Measurements from ENCODE around the gene EPS8.

Gene EPS8

GRCh38 chr12:15789220-15790171 is at the start of gene EPS8:
Gene EPS8, minus strand, starts transcription at chr12:15789388. Its CDS starts 106,437 bp downstream, at chr12:15682951.
- peaks cover 16% of the 10 kb centered on the region for H3K4me1 Mint-ChIP-seq
- peak within 1 kb of the TSS; percentile 89 for H3K27ac Mint-ChIP-seq
- ATAC-seq (peak; percentile 97), DNase-seq (ENCODE audit: low spot score in 2 of 2) (peak; percentile 87 to 93)
- H3K9me3 Mint-ChIP-seq: no peaks in the 10 kb centered on the region
- peak within 1 kb of the TSS; percentile 90 for H3K4me3 Mint-ChIP-seq
- no peaks in the 10 kb centered on the region for H3K36me3 Mint-ChIP-seq

DNA sequence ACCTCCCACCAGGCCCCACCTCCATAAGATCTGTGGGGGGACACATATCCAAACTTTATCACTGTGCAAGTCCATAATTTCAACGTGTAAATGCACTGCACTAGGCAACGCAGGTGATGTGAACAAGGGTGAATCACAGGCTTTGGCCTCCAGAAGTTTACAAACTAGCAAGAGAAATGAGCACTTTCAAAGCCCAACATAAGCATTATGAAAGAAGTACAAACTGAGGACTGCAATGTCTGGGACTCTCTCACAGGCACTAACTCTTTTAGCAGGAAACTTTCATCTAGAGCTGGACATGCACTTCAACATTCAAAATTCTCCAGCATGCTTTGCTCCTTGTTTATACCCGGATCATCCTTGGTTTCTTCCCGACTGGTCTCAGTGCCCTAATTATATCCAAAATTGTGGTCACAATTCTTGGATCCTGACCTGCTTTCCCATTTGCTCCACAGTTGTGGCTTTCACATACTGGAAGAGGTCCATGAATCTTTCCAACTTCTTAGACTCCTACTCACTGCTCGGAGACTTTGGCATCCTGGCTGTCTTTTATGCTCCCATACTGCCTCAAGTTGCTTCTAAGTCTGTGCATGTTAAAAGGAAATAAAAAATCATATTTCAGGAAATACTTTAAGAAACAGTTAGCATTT is 48.1 kb upstream of the EPS8 start:
- Mint-ChIP-seq H3K36me3 (no peaks in the 10 kb centered on the region), H3K9me3 (no peaks in the 10 kb centered on the region), H3K27ac (no peak overlapping the region), H3K4me1 (no peaks in the 10 kb centered on the region), H3K4me3 (no peak overlapping the region)
- ATAC-seq: no peak
- no peak for DNase-seq (ENCODE audit: low spot score in 2 of 2)

DNA sequence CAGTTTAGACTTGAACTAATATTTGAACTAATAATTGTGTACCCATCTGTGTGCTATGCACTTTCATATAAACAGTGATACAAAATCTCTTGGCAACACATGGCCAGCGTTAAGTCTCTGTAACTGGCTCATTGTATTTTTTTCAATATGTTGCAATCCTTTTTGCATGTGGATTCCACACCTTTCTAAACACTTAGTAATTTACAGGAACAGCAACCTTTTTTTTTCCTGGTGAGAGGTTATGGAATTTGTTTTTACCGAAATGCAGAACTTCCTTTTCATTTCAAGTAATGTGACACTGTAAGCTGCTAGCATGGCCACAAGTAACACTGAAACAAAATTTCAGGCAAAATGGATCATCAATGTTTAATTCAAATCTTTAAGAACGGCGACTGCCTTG is 45.4 kb upstream of the EPS8 start:
- no peak for ATAC-seq

GRCh38 chr12:15831315-15831978 is 42.3 kb upstream of the EPS8 start:
- no peak for DNase-seq (ENCODE audit: low spot score in 2 of 2)
- Mint-ChIP-seq H3K27ac (no peak overlapping the region), H3K4me1 (no peaks in the 10 kb centered on the region), H3K4me3 (no peak overlapping the region), H3K36me3 (no peaks in the 10 kb centered on the region), H3K9me3 (no peaks in the 10 kb centered on the region)
- no peak for ATAC-seq

More for the DNA sequence above, 45.4 kb upstream of the EPS8 start:
- DNase-seq (ENCODE audit: low spot score in 2 of 2): no peak
- Mint-ChIP-seq H3K27ac (no peak overlapping the region), H3K9me3 (no peaks in the 10 kb centered on the region), H3K4me1 (no peaks in the 10 kb centered on the region), H3K36me3 (no peaks in the 10 kb centered on the region), H3K4me3 (no peak overlapping the region)

GRCh38 chr12:15830538-15830937 is 41.4 kb upstream of the EPS8 start:
- DNase-seq (ENCODE audit: low spot score in 2 of 2): no peak
- Mint-ChIP-seq H3K27ac (no peak overlapping the region), H3K4me3 (no peak overlapping the region), H3K9me3 (no peaks in the 10 kb centered on the region), H3K36me3 (no peaks in the 10 kb centered on the region), H3K4me1 (no peaks in the 10 kb centered on the region)
- ATAC-seq: no peak

DNA sequence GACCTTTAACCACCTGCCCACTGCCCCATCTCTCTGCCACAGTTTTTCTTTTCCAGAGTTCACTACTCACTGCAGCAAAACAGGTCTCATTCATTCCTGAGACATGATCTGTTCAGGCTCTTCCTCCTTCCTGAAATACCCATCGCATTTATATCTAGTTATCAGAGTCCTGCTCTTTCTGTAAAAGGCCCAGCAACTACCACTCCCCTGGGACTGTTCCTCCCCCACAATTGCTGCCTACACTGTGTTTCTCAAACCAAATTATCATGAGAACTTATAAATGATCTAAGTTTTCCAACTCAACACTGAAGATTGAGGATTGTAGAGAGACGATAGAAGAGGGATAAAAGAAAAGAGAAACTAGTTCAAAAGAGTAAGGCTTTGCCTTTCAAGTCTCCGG is 40.8 kb upstream of the EPS8 start:
- no peak overlapping the region for H3K27ac Mint-ChIP-seq
- H3K4me1 Mint-ChIP-seq: no peaks in the 10 kb centered on the region
- no peaks in the 10 kb centered on the region for H3K36me3 Mint-ChIP-seq
- H3K4me3 Mint-ChIP-seq: no peak overlapping the region
- no peak for DNase-seq (ENCODE audit: low spot score in 2 of 2)
- ATAC-seq: no peak
- no peaks in the 10 kb centered on the region for H3K9me3 Mint-ChIP-seq

GRCh38 chr12:15829255-15829654 is 40.1 kb upstream of the EPS8 start:
- no peaks in the 10 kb centered on the region for H3K36me3 Mint-ChIP-seq
- no peaks in the 10 kb centered on the region for H3K4me1 Mint-ChIP-seq
- no peaks in the 10 kb centered on the region for H3K9me3 Mint-ChIP-seq
- no peak for ATAC-seq
- no peak for DNase-seq (ENCODE audit: low spot score in 2 of 2)
- H3K27ac Mint-ChIP-seq: no peak overlapping the region
- H3K4me3 Mint-ChIP-seq: no peak overlapping the region

DNA sequence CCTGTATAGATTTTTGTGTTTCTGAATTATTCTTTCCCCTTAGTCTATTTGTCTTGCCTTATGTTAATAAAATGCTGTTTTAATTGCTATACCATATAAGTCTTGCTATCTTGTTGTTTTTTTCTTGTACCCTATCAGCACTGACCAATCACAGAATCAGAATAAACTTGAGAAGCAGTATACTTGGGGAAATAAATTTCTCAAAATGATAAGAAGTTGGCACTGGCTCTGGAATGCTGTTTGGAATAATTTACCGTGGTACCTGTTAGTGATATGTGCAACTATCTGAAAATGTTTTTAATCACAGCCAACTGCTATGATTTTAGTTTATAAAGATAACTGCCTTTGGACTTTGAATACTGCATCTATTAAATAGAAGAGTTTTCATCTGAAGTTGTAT is 37.9 kb upstream of the EPS8 start:
- Mint-ChIP-seq H3K27ac (no peak overlapping the region), H3K4me3 (no peak overlapping the region), H3K36me3 (no peaks in the 10 kb centered on the region), H3K9me3 (no peaks in the 10 kb centered on the region), H3K4me1 (no peaks in the 10 kb centered on the region)
- no peak for DNase-seq (ENCODE audit: low spot score in 2 of 2)
- ATAC-seq: no peak

DNA sequence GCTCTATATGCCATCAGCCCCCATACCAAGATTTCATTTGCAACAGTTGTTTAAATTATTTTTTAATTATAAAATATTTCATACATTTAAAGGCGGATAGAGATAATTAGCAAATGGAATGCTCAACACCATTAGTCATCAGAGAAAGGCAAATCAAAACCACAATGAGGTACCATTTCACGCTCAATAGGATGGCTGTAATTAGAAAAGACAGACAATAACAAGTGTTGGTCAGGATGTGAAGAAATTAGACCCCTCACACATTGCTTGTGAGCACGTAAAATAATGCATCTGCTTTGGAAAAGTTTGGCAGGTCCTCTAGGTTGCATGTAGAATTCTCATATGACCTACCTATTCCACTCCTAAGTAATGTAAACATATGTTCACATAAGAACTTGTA is 35.3 kb upstream of the EPS8 start:
- no peak for DNase-seq (ENCODE audit: low spot score in 2 of 2)
- Mint-ChIP-seq H3K27ac (no peak overlapping the region), H3K4me1 (no peaks in the 10 kb centered on the region), H3K4me3 (no peak overlapping the region), H3K9me3 (no peaks in the 10 kb centered on the region), H3K36me3 (no peaks in the 10 kb centered on the region)
- ATAC-seq: no peak

DNA sequence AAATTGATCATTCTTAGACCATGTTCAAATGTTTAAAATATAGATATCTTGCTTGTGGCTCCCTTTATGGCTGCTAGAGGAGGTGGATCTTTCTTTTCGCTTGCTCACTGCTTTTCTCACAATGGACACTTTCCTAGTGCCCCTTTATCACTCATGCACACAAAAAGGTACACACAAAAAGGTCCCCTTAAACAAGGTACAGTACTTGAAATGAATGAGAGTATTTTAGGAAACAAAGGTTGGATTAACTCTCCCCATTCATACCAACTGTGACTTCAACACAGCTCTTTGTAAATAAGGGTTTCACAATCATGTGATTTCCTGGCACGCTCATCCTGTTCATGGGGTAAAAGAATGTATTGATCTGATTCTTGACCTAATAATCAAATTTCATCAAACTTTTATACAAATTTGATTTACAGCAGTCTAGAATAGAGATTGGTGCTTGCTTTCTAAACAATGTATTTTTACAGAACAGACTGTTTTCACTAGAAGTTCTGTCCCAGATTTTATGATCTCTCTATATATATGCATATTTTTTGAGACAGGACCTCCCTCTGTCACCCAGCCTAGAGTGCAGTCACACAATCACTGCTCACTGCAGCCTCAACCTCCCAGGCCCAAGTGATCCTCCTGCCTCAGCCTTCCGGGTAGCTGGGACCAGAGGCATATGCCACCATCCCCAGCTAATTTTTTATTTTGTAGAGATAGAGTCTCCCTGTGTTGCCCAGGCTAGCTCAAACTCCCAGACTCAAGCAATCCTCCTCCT is 34.4 kb upstream of the EPS8 start:
- no peaks in the 10 kb centered on the region for H3K36me3 Mint-ChIP-seq
- DNase-seq (ENCODE audit: low spot score in 2 of 2) (no peak), ATAC-seq (no peak)
- H3K9me3 Mint-ChIP-seq: no peaks in the 10 kb centered on the region
- H3K4me1 Mint-ChIP-seq: no peaks in the 10 kb centered on the region
- H3K27ac Mint-ChIP-seq: no peak overlapping the region
- no peak overlapping the region for H3K4me3 Mint-ChIP-seq

- no peak for ATAC-seq
- no peaks in the 10 kb centered on the region for H3K4me1 Mint-ChIP-seq
Measured at GRCh38 chr12:15819644-15820437, 30.7 kb upstream of the EPS8 start.

DNA sequence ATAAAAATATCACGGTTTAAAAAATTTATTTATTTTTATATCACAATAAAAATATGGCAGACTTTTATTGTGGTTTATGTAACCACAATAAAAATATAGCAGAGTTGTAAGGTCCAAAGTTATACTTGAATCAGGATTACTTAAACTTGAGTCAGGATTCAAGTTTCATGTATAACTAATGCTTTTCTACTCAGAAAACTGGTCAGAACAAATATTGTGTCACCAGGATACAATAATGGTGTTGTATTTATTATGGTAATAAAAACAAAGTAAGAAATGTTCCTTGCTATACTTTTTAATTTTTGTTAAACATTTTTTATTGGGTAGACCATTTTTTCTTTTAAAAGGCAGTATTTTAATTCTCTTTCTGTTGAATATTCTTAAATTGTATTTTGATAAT is 29.2 kb upstream of the EPS8 start:
- no peak overlapping the region for H3K27ac Mint-ChIP-seq
- no peaks in the 10 kb centered on the region for H3K9me3 Mint-ChIP-seq
- no peaks in the 10 kb centered on the region for H3K36me3 Mint-ChIP-seq
- no peak overlapping the region for H3K4me3 Mint-ChIP-seq
- no peaks in the 10 kb centered on the region for H3K4me1 Mint-ChIP-seq
- ATAC-seq (no peak), DNase-seq (ENCODE audit: low spot score in 2 of 2) (no peak)

More at GRCh38 chr12:15819644-15820437, 30.7 kb upstream of the EPS8 start:
- DNase-seq (ENCODE audit: low spot score in 2 of 2): no peak
- Mint-ChIP-seq H3K9me3 (no peaks in the 10 kb centered on the region), H3K36me3 (no peaks in the 10 kb centered on the region), H3K4me3 (no peak overlapping the region), H3K27ac (no peak overlapping the region)

- ATAC-seq (no peak), DNase-seq (ENCODE audit: low spot score in 2 of 2) (no peak)
- no peaks in the 10 kb centered on the region for H3K9me3 Mint-ChIP-seq
- no peak overlapping the region for H3K4me3 Mint-ChIP-seq
- H3K36me3 Mint-ChIP-seq: no peaks in the 10 kb centered on the region
- H3K4me1 Mint-ChIP-seq: no peaks in the 10 kb centered on the region
- H3K27ac Mint-ChIP-seq: no peak overlapping the region
Measured at GRCh38 chr12:15815730-15816129, 26.5 kb upstream of the EPS8 start.
